NCI-H2196 (cell line): Measurements from ENCODE around the gene MAPK8.

Source experiments
- DNase-seq: peaks from one replicate; lab custom pipeline; 2025; ENCODE audit not compliant: unreplicated experiment; lab: John Stamatoyannopoulos, UW

MAPK8 gene

DNA sequence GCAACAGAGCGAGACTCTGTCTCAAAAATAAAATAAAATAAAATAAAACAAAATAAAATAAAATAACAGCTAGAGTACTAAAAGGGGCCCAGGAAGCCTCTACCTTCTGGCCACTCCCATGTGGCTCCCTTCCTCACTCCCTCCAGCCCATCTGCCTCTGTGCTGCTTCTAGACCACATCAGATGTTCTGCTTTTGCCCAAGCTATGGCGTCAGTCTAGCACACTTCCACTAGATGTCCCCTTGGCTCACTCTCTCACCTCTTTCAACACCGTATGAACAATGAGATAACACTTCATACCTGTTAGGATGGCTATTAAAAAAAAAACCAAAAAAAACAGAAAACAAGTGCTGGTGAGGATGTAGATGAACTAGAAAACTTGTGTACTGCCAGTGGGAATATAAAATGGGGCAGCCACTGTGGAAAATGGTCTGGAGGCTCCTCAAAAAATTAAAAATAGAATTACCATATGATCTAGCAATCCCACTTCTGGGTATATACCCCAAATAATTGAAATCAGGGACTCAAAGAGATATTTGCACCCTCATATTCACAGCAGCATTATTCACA lies 166.1 kb downstream of the MAPK8 start:
- no peak for DNase-seq

DNA sequence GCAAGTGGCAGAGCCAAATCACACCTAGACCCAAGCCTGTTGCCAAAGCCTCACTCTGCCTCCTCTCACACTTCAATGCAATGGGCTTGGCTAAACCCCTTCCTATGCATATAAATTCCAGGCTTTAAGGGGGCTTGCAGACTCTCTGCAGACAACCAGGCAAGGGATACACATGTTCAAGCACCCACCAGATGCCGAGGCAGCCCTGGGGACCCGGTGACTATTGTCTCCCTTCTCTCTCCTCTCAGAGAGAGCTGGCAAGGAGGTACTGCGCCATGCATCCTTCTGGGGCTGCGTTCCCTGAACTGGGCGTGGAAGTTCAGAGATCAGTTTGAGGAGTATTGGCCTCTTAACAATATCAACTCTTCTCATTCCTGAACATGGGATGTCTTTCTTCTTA lies 167.2 kb downstream of the MAPK8 start:
- no peak for DNase-seq

GRCh38 chr10:48474765-48475365 lies 168.4 kb downstream of the MAPK8 start:
- no peak for DNase-seq

DNA sequence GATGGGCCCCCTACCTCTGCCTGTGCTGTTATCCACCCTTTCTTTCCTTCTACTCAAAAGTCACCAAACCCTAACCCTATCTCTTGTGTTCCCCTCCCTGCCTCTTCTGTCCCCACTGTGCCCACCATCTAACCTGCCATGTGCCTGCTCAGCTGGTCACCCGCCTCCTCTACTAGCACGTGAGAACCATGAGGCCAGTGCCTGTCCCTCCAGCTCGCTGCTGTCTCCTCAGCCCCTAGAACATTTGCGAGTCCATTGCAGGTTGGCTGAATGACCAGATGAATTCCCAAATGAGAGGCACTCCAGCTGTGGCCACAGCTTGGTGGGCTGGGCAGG lies 169.4 kb downstream of the MAPK8 start:
- DNase-seq: no peak

DNA sequence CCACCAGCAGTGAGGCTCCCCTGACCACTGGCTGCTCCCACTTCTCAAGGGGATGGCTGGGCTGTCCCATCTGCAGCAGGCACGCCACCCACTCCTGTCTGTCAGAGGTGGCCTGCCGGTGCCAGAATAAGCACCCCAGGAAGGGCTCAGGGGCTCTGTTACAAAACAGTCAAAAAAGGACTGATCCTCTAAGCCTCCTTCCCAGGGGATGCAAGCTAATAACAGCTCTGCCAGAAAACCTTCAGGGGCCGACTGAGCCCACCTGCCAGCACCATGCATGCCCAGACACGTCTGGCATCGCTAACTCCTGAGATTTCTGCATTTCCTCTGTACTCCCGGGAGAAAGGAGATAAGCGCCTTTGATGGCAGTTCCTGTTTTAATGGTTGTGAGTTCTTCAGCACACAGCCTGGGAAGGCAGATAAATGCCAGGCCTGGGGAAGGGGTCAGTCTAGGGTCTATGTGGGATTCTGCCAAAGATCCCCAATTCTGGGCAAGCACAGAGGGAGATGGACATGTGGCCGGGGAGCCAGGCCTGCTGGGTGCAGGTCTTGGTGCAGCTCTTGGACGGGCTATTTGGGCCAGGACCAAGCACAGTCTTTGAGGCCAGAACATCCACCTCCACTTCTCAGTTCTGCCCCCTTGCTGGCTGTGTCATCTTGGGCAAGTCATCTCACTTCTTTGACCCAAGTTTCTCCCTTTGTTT lies 170.0 kb downstream of the MAPK8 start:
- DNase-seq: no peak

DNA sequence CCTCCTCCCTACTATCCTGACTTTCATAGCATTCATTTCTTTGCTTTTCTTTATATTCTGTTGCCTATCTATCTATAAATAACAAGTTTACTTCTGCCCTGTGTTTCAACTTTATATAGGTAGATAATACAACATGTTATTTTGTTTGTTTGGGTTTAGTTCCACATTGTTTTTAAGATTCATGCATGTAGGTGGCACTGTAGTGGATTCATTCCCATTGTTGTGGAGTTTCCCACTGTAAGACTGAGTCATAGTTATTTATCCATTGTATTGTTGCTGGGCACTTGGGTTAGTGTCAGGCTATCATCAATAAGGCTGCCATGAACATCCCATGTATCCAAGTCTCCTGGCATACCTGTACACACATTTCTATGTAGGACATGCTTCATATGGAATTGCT lies 170.7 kb downstream of the MAPK8 start:
- DNase-seq: no peak

- DNase-seq: no peak
These were observed 171.1 kb downstream of the MAPK8 start for GRCh38 chr10:48477616-48478015.

- DNase-seq: no peak
These were observed 172.0 kb downstream of the MAPK8 start for GRCh38 chr10:48478469-48478868.

GRCh38 chr10:48478980-48479811 lies 172.7 kb downstream of the MAPK8 start:
- DNase-seq: no peak

DNA sequence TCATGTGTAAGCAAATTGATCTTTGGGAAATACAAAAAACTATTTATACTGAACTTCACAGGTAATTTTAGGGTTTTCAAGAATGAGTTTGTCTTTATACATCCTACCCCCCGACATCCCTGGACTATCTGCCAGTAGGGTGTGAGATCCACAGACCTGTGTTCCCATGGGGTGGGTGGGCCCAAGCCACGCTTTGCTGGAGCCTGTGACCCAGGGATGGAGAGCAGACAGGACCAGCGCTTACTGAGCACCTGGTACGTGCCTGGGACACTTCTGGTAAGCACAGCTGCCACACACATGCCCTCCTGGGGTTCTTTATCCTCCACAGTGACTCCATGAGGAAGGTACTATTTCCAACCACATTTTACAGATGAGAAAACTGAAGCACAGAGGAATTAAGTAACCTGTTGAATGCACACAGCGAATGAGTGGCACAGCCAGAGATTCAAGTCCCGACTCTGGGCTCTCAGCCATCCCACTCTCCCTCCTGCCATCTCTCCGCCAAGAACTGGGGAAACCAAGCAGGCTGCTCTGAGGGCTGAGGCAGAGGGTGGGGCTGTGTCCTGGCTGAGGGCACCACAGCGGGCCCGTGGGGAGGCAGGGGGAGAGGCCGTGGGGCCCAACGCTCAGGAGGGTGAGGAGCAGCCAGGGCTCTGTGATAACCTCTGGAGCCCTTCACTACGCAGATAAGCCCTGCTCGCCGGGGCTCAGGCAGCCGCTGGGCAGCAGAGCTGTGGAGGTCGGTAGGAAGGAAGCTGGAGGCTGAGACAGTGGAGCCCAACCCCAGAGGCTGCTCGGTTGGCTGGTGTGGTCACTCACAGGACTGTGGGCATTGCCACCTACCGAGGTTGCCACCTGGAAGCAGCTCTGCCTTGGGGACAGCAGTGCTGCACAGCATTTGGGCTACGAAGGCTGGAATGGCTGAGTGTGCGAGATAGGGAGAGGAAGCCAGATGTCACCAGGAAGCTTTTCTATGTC lies 174.2 kb downstream of the MAPK8 start:
- DNase-seq: no peak

DNA sequence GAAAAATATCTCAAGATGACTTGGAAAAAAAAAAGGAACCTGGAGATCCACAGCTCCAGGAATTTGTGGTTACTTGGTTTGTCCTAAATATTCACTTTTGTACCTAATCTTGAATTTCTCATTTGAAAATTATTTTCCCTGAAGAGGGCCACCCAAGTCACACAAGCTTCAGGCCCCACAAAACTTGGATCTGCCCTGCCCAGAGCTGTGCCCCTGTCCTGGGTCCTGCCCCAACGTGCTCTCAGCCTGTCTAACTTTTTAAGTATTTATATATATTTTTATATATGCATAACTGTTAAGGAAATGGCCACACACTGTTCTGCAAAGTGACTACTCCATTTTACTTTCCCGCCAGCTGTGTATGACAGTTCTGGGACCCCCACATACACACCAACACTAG lies 174.9 kb downstream of the MAPK8 start:
- no peak for DNase-seq

DNA sequence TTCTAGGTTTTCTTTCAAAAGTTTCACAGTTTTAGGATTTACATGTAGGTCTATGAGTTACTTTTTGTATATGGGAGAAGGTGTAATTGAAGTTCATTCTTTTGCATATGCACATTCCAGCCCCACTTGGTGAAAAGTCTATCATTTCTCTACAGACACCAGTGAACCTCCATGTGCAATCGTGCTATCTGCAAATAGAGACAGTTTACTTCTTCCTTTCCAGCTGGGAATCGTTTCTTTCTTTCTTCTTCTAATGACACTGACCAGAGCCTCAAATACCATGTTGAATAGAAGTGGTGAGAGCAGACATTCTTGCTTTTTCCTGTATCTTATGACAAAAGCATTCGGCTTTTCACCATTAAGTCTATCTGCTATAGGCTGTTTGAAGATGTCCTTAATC lies 175.7 kb downstream of the MAPK8 start:
- no peak for DNase-seq

DNA sequence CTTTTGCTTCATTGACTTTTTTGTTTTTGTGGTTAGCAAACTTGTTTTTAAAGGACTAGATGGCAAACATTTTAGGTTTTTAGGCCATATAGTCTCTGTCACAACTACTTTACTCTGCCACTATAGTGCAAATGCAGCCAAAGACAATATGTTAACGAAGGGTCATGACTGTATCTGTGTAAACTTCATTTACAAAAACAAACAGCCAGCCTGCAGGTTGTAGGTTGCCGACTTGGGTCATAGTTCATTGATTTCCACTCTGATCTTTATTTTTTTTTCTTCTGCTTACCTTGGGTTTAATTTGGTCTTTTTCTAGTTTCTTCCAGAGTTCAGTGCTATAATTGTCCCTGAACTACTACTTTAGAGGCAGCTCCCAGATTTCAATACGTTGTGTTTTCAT lies 178.4 kb downstream of the MAPK8 start:
- DNase-seq: no peak

- no peak for DNase-seq
These were observed 179.2 kb downstream of the MAPK8 start for GRCh38 chr10:48485711-48486110.

- no peak for DNase-seq
These were observed 180.8 kb downstream of the MAPK8 start for GRCh38 chr10:48487244-48487643.
